GM19023 (cell line): Measurements from ENCODE around the gene MTMR10.

Experiments
- ATAC-seq: cut with Tn5 transposase; IDR thresholded peaks from one replicate; pipeline ENCODE4 v1.9.1; 2021; ENCODE audit warnings: mild to moderate bottlenecking, moderate library complexity; ENCODE audit not compliant: unreplicated experiment

The MTMR10 gene

DNA sequence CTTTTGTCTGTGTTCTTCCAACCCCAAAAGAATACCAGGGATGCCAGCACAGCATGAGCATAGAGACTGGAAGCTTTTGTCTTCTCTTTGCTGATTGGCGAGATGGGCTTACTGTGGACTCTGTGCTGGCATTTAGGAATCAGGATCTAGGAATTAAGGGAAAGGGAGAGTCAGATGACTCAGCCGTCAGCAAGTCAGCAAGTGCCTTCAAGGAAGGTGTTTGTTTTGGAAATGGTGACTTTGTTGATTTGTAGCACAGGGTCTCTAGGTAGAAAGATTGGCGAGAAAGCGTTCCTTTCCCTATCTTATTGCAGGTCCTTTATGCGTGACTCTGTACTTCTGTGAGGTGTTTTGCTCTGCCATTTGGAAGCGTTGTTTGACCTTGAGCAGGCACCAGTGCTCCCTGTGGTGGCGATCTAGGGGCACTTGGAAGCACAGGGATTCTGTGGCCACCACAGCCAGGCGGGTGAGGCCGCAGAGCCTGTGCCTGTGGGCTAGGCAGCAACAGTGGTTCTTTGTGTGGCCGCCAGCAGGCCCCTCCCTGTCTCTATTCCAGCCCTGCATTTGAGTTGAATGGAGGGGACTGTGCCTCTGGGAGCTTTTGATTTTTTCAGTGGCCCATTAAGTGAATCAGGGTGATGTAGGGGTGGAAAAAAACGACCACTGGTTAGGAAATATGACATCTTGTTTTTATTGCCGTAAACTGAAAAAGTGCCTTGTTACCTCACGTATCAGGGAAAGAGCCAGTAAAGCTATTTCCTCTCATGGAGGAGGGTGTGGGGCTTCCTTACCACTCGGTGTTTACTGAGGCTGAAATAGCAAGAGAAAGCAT is 68.7 kb downstream of the MTMR10 start:
- no peak for ATAC-seq

- no peak for ATAC-seq
Measured at GRCh38 chr15:30921781-30922479, 69.5 kb downstream of the MTMR10 start.

GRCh38 chr15:30921106-30921505 is 70.3 kb downstream of the MTMR10 start:
- no peak for ATAC-seq

GRCh38 chr15:30919877-30920550 is 71.4 kb downstream of the MTMR10 start:
- ATAC-seq, result no peak

GRCh38 chr15:30918366-30918765 is 73.1 kb downstream of the MTMR10 start:
- no peak for ATAC-seq

DNA sequence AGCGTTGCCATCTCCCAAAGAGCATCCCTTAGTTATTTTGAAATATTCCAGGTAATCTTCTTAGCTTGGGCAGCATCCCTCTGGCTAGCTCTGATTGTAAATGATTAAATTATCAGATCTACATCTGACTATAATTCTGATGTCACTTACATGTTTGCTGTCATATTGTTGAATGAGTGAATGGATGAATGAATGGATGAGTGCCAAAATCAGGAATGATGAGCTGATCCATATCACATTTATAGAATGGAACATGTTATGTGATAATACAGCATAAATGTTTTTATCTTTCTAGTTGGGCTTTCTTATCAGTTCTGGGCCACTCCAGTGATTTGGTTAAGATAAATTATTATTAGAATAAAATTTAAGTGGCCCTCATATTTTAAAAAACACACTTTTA is 73.8 kb downstream of the MTMR10 start:
- ATAC-seq, result no peak

DNA sequence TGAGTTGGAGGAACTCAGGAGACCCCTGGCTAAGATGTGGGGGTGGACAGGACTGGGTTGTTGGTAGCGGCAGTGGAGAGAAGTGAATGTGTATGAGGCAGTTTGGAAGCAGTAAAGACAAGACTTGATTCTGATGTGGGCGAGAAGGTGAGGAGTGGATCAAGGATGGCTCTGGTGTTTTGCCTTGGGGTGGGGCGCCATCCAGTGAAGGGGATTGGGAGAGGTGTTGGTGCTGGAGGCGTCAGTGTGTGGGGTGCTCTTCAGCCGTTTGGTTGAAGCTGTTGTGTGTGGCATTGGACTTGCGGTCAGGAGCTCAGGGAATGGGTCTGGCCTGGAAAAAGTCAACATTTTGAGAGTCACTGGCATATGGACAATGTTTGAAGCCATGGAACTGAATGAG is 74.4 kb downstream of the MTMR10 start:
- ATAC-seq, result no peak

- ATAC-seq, result no peak
Measured at GRCh38 chr15:30913761-30914160, 77.7 kb downstream of the MTMR10 start.

GRCh38 chr15:30906366-30906765 is 85.1 kb downstream of the MTMR10 start:
- ATAC-seq, result no peak

- no peak for ATAC-seq
Measured at GRCh38 chr15:30905821-30906220, 85.6 kb downstream of the MTMR10 start.

GRCh38 chr15:30904812-30905211 is 86.6 kb downstream of the MTMR10 start:
- ATAC-seq, result no peak

GRCh38 chr15:30903497-30904187 is 87.8 kb downstream of the MTMR10 start, which contains the start of gene FAN1:
TSS of gene FAN1 (plus strand) at chr15:30903915. CDS start at chr15:30904664, 749 bp downstream.
- peak; percentile 95 for ATAC-seq

- no peak for ATAC-seq
Measured at GRCh38 chr15:30901889-30902288, 89.5 kb downstream of the MTMR10 start.

GRCh38 chr15:30896211-30896606 is 95.2 kb downstream of the MTMR10 start:
- ATAC-seq, result no peak

GRCh38 chr15:30895461-30896210 is 95.8 kb downstream of the MTMR10 start:
- ATAC-seq, result no peak

GRCh38 chr15:30889196-30889595 is 102.2 kb downstream of the MTMR10 start:
- ATAC-seq, result no peak
